ENCODE measurements around the gene NIT1.
A peak's percentile ranks its signal among the peaks of the same experiment; 100 is the strongest.

NIT1 gene

GRCh38 chr1:161157867-161158266 is 40.0 kb downstream of the NIT1 start:
- DNase-seq (ENCODE audit: low read depth), result no peak

GRCh38 chr1:161158316-161159010 is 40.6 kb downstream of the NIT1 start:
- DNase-seq (ENCODE audit: low read depth), result no peak

DNA sequence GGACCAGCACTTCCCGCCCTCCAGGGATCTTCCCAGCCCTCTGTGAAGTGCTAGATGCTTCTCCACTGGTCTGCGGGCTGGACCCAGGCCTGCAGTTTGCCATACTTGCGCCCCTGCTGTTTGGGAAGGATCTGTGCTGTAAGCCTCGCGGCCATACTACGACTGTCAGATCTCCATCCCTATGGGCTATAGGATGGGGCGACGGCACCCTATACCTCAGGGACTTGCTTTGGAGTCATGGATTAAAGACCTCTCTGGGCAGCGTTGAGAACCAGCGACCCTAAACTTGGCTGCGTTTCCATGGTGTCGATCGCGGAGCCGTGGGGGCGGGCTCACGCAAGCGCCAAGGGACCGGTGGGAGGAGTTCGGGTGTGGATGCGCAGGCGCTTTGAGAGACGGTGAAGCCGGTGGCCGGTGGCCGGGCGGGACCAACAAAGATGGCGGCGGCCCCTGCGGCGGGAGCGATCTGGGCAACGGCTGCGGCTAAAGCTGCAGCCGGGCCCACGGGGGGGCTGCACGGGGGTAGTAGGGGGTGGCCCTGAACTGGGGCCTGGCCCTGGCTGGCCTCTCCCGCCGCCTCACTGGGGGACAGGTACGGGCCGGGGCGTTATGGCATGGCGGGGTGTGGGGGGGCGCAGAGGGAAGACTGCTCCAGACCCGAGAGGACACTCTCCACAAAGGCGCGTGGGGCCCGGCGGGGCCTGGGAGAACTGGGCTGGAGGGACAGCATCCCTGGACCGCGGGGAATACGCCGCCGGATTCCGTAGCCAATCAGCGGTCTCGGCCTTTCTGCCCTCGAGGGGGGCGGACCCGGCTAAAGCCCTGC is 41.4 kb downstream of the NIT1 start, which contains the start of gene USP21:
Gene USP21, plus strand, starts transcription at position 414 of the 826 bp plus-strand sequence. CDS start 1,141 bp downstream, outside the sequence.
- peak; percentile 49 for DNase-seq (ENCODE audit: low read depth)

DNA sequence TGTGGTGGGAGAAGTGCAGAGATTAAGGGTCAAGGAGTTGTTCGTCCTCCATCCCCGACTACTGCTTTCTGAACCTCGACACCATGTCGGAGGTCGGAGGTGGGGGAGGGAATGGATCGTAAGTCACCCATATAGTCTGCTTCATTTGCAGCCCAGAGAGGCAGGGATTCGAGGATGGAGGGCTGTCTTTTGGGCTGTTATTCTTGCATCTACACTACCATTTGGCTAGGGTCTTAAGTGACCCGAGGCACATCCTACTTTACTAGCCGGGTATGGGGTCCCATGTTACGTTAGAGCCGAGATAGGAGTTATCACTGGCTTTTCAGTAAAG is 42.0 kb downstream of the NIT1 start:
- DNase-seq (ENCODE audit: low read depth), result no peak

- DNase-seq (ENCODE audit: low read depth), result no peak
Measured at GRCh38 chr1:161160671-161161145, 42.8 kb downstream of the NIT1 start.

DNA sequence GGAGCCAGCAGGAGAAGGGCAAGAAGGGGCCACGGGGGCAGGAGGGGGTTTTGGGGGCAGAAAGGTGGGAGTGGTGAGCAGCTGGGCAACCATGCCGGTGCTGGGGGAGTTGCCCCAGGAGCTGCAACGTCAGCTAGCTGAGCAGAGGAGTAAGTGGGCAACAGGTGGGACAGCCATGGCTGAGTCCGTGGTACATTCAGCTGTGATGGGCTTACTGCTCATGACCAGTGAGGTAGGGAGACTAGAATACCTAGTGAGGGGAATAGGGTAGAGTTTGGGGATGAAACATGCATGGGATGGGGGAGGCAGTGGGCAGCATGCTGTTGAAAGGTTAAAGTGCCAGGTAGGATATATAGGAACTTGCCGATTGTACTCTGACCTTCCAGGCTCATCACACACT is 43.7 kb downstream of the NIT1 start:
- DNase-seq (ENCODE audit: low read depth), result no peak

- no peak for DNase-seq (ENCODE audit: low read depth)
Measured at GRCh38 chr1:161162052-161162451, 44.1 kb downstream of the NIT1 start.

DNA sequence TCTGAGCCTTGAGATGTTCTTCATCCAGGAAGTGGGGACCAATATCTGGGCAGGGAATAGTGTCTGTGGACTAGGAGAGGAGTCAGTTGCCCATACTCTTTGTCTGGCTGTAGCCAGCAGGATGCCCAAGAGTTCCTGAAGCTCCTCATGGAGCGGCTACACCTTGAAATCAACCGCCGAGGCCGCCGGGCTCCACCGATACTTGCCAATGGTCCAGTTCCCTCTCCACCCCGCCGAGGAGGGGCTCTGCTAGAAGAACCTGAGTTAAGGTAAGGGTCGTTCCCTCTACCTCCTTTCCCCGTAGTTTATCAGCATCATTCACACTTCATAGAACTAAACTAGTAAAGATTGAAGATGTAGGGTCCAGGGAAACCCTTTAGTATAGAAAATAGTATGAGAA is 44.9 kb downstream of the NIT1 start:
- no peak for DNase-seq (ENCODE audit: low read depth)

GRCh38 chr1:161163793-161164192 is 45.9 kb downstream of the NIT1 start:
- DNase-seq (ENCODE audit: low read depth), result no peak

GRCh38 chr1:161164901-161165610 is 47.2 kb downstream of the NIT1 start:
- DNase-seq (ENCODE audit: low read depth), result no peak

DNA sequence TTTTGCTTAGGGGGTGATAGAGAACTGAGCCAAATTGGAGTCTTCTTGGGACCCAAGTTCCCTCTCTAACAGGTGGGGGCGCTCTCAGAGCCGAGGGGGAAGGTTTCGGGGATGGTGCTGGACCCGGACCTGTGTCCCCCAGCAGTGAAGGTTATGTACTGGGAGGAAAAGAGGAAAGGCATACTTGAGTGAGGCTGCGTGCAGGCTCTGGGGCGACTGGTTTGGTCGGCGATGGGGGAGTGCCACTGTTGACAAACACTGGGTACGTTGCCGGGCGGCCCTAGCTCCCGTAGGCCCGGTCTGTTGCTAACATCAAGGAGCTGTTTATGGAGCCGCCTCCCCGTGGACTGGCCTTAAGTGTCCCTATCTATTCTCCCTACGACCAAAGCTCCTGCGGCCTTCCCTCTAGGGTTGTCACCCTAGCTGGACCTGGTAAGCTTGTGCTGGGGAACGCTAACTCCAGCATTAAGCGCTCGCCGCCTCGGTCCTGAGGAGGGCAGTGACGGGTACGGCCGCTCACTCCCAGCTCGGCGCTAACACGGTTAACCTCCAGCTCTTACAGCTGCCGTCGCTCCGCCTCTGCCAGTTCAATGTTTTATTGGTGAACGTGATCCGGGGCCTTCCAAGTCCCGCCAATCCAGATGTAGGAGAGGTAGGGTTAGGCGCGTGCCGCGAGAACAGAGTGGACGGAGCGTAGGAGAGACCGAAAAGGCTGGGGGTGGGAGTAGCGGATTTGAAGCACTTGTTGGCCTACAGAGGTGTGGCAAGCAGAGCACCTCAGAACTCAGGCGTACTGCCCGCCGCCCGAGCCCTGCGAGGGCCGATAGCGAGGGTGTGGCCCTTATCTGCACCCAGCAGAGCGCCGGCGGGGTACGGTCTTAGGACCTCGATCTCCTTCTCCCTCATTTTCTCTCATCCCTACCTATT is 48.1 kb downstream of the NIT1 start, which contains the start of gene PPOX:
Gene PPOX, plus strand, starts transcription at position 685 of the 927 bp plus-strand sequence. CDS start 422 bp downstream, outside the sequence.
- peak; percentile 93 for DNase-seq (ENCODE audit: low read depth)

- no peak for DNase-seq (ENCODE audit: low read depth)
Measured at GRCh38 chr1:161166669-161167548, 49.0 kb downstream of the NIT1 start.

GRCh38 chr1:161168906-161169305 is 51.0 kb downstream of the NIT1 start:
- no peak for DNase-seq (ENCODE audit: low read depth)

Data from HS-5 (cell line).